LNCaP clone FGC (cell line): ENCODE measurements around the gene TTLL3.
A peak's percentile ranks its signal among the peaks of the same experiment; 100 is the strongest.
"Not testable (repeated sequence)": the region's sequence is repeated elsewhere in the genome, so short reads cannot be mapped to it uniquely, and the experiment has no call there.

ENCODE experiments used
- DNase-seq: peaks from one replicate; pipeline ENCODE4 v3.0.0-alpha.2; 2011; ENCODE audit warnings: low read depth
- H3K4me3 ChIP-seq: 2 replicates; pipeline ENCODE4 v1.5.1; 2011; ENCODE audit warnings: mild to moderate bottlenecking, low read depth, low read length, control low read depth
- TF ChIP-seq, protein P1 (sequence below): IDR thresholded peaks from 2 replicates; pipeline ENCODE4 v1.5.1; 2012; ENCODE audit warnings: mild to moderate bottlenecking; ENCODE audit not compliant: control insufficient read depth, insufficient read depth; ENCODE audit errors: extremely low read depth

Gene TTLL3

DNA sequence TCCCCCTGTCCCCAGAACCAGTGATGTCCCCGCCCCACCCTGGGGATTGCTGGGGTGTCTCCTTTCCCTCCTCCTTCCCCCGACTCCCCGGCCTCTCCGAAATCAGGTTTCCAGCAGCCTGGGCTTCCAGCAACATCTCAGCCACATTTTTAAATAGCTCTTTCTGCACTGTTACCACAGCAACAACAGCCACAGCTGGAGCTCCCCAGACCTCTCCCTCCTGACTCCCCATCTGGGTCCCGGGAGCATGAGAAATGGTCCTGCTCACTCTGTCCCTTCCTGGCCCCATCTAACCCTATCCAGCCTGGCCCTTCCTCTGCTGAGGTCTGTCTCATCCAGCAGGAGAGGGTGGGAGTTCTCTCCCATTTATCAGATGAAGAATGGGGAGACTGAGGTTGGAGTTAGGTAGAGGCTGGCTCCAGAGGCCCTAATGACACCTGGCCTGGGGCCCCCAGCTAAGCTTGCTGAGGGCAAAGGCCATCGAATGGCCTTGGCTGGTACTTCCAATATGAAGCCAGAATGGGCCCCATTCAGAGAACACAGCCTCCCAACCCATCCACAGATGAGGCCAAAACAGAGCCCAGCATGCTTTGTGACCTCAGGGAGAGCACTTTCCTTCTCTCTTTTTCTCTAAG is 41.8 kb upstream of the TTLL3 start:
- H3K4me3 ChIP-seq = peak overlapping the region; percentile 70
- TF ChIP-seq, protein P1, sequence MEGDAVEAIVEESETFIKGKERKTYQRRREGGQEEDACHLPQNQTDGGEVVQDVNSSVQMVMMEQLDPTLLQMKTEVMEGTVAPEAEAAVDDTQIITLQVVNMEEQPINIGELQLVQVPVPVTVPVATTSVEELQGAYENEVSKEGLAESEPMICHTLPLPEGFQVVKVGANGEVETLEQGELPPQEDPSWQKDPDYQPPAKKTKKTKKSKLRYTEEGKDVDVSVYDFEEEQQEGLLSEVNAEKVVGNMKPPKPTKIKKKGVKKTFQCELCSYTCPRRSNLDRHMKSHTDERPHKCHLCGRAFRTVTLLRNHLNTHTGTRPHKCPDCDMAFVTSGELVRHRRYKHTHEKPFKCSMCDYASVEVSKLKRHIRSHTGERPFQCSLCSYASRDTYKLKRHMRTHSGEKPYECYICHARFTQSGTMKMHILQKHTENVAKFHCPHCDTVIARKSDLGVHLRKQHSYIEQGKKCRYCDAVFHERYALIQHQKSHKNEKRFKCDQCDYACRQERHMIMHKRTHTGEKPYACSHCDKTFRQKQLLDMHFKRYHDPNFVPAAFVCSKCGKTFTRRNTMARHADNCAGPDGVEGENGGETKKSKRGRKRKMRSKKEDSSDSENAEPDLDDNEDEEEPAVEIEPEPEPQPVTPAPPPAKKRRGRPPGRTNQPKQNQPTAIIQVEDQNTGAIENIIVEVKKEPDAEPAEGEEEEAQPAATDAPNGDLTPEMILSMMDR = no peak
- no peak for DNase-seq

GRCh38 chr3:9769012-9769411 is 41.0 kb upstream of the TTLL3 start:
- peak overlapping the region; percentile 70 for H3K4me3 ChIP-seq
- TF ChIP-seq, protein P1 = no peak

DNA sequence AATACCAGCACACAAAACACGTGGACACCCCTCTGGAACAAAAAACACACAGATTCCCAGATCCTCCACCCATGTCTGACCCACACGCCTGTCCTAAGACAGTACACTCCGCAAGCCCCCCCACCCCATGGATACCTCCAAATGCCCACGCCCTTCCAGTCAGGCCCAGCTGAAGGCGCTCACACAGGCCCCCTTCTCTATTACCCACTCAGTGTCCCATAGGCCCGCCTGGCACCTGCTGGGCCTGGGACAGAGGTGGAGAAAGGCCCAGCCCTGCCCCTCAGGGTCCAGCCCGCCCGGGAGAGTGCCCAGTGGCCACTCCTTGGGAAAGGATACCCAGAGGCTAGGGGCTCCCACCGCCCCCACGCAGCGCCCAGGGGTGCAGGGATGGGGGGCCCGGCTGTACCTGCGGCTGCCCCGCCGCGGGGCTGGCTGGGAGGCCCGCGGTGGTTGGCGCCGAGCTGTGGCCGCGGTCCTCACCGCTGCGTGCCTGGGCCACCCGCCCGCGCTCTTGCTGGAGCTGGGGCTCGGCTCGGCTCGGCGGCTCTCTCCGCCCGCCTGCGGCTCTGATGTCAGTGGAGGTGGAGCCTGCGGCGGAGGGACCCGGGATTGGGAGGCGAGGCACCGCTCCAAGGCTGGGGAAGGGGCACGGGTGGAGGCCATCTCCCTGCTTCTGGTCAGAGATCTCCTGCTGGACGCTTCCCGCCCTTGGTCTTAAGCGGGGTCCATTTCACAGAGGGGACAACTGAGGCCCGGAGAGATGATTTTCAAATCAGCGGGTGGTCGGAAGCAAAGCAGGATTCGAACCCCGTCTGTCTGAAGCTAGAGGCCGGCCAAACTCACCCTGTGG is 40.4 kb upstream of the TTLL3 start, which contains the start of gene CAMK1:
TSS of gene CAMK1 (minus strand) at position 522 of the 850 bp plus-strand sequence. CDS start 2,198 bp downstream, outside the sequence.
- no peak for DNase-seq
- TF ChIP-seq, protein P1 = no peak
- H3K4me3 ChIP-seq = peak within 1 kb of the TSS; percentile 70

More at GRCh38 chr3:9769012-9769411, 41.0 kb upstream of the TTLL3 start:
- DNase-seq = no peak

DNA sequence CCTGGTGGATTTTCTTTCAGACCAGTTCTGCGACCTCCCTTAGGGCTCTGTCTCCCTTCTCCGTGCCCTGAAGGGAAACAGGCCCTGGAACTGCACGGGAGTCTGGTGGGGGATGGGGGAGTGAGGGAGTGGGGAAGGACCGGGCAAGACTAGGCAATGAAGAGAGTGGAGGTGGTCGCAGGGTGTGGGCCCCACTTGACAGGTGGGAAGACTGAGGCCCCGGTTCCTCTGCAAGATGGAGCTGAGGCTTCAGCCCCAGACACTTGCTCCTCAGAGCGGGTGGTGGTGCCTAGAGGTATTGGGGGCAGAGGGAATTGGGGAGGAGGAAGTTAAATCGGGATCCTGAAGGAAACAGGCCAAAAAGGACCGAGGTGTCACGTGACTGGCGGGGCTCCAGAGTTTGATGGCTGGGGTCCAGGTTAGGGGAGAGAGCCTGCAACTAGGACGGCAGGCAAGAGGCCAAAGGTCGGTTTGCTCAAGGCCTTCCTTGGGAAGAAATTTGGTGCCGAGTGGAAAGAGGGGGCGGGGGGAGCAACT is 39.7 kb upstream of the TTLL3 start:
- DNase-seq = peak; percentile 69
- H3K4me3 ChIP-seq = peak overlapping the region; percentile 70
- TF ChIP-seq, protein P1 = no peak

GRCh38 chr3:9771007-9771406 is 39.1 kb upstream of the TTLL3 start:
- not testable (repeated sequence) for DNase-seq, H3K4me3 ChIP-seq

GRCh38 chr3:9776896-9777693 is 33.0 kb upstream of the TTLL3 start:
- DNase-seq = no peak
- H3K4me3 ChIP-seq = no peak overlapping the region
- TF ChIP-seq, protein P1 = no peak

- DNase-seq = no peak
- no peak overlapping the region for H3K4me3 ChIP-seq
- TF ChIP-seq, protein P1 = no peak
Measured at GRCh38 chr3:9777694-9778021, 32.4 kb upstream of the TTLL3 start.
